HG03108 (cell line): ENCODE measurements around the gene COQ3.

ENCODE experiments used
- ATAC-seq: cut with Tn5 transposase; IDR thresholded peaks from one replicate; pipeline ENCODE4 v1.9.1; 2021; ENCODE audit warnings: moderate library complexity; ENCODE audit not compliant: unreplicated experiment

The COQ3 gene

DNA sequence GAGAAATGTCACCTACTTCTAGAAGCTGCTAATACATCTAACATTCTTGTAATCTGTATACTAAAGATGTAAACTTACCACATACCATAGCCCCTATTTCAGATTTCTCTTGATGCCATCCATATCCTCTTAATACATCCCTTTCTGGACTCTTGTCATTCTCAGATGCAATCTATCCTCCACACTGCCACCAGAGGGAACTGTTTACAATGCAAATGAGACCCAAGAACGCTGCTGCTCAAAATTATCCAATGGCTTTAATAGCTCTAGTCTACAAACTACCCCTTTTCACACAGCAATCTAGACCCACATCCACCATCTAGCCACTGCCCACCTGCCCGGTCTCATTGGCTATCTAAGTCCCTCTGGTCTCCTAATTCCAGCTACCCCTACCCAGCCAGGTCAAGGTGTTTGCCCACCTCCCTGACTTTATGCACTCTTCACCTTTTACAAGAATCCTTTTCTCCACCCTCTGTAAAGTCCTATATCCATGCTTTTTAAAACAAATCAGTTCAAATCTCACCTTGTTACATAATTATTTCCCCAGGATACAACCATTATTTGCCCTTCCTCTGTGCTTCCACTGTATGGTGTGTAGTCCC, 59.4 kb downstream of the COQ3 start:
- no peak for ATAC-seq

DNA sequence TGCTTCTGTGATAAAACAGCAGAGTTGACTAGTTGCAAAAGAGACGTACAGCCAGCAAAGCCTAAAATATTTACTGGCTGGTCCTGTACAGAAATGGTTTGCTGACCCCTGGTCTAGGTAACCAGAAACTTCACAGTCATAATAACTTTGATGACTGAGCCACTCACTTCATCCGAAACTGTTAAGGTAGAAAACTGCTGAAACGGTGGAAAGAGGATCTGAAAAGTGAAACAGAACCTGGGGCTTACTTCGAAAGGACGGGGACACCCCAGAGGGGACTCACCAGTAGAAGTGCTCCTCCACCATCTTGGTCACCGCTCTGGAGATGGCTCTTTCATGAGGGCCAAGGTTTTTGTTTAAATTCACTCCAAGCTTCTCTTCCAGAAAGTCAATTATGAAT, 60.9 kb downstream of the COQ3 start:
- ATAC-seq = peak; percentile 94

DNA sequence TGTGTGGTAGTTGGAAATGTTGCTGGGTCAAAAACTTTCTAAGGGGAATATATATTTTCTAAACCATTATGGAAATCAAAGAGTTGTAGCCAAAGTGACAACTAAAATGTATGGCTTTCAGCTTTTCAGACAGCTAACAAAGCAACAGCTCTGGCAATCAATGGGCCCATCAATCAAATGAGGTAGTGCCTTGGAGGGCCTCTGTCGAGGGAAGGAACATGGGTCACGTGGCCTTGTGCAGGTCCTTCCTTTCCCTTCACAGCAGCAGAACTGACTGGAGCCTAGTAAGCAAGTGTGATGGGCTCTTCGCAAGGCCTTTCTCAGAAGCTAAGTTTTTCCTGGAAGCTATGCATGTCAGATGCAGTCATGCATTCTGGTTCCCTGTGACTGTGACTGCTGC, 62.5 kb downstream of the COQ3 start:
- ATAC-seq = no peak

DNA sequence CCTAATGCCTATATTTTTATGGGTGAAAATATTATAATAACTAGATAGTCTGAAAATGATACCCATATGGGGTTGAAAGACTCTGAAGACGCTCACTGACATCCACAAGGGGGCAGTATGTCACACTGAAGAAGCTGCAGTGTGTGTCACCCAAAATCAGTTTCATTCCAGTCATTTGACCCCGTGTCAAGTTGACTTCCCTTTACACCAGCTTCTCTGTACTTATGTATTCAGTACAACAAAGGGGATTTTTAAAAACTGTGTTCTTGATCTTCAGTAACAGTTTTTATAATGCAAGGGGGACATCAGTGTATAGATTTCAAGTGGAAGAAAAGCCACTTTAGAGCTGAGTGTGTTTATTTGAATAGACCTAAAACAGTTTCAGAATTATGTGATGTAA, 63.8 kb downstream of the COQ3 start:
- ATAC-seq = peak; percentile 62

DNA sequence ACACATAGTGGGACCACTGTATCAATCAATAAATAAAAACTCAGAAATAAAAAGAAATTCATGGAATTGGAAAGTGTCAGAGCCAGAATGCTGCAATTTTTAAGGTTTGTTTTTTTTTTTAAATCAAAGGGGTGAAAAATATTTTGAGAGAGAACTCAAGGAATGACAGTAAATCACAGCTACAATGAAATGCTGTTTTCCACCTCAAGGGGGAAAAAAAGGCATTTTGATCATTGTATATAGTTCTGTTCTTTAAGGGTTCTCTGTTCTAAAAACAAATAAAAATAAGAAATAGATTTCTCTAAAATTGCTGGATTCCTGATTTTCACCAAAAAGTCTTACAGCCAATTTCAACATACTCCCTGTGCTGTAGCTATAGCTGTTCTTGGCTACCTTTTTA, 69.0 kb downstream of the COQ3 start:
- no peak for ATAC-seq
